GM12878 (cell line): ENCODE results near the gene EEPD1. TPM values are rescaled to one million over a fixed set of nuclear protein-coding genes. Genes with fewer than 3 reads are reported as not detected.

Experiments used
- ATAC-seq: fragments of 200-7000 bp; cut with Tn5 transposase; 3 replicates; pipeline ENCODE4 v1.9.1; 2020; ENCODE audit warnings: mild to moderate bottlenecking, moderate library complexity
- BruUV-seq: library from RNA; stranded (reverse); fragments of 400-500 nt; replicated peaks from 2 replicates; lab custom pipeline; 2021; lab: Mats Ljungman, UMichigan
- CTCF ChIA-PET: fragments of 300-600 bp; sonication (Branson Sonifier 250); formaldehyde crosslinking; extraction: SDS; loops from one replicate; lab custom pipeline; 2021; ENCODE audit warnings: inconsistent platforms; lab: Yijun Ruan, JAX
- POLR2A ChIA-PET: fragments of 350-600 bp; formaldehyde crosslinking; extraction: SDS; loops from one replicate; lab custom pipeline; 2021; ENCODE audit warnings: inconsistent platforms; lab: Charles Lee
- RAD21 ChIA-PET: fragments of 300-600 bp; sonication (Branson Sonifier 250); formaldehyde crosslinking; loops from one replicate; lab custom pipeline; 2023; ENCODE audit warnings: antibody characterized with exemption; ENCODE audit not compliant: unreplicated experiment; lab: Charles Lee
- SMC1A ChIA-PET: fragments of 300-600 bp; sonication (Branson Sonifier 250); formaldehyde crosslinking; loops from one replicate; lab custom pipeline; 2023; ENCODE audit not compliant: unreplicated experiment, uncharacterized antibody; lab: Charles Lee
- DNase-seq: peaks from one replicate; pipeline ENCODE4 v3.0.0-alpha.2; 2011; ENCODE audit warnings: low read depth, low spot score
- FAIRE-seq: peaks from 3 replicates; lab custom pipeline; 2011; peaks lifted over from hg19 to GRCh38; lab: Jason Lieb, UNC
- H2AFZ ChIP-seq: 2 replicates; pipeline ENCODE4 v1.6.0; 2011; ENCODE audit warnings: low read depth, low read length, control low read depth; ENCODE audit not compliant: control insufficient read depth
- H3K27ac ChIP-seq: 2 replicates; pipeline ENCODE4 v1.5.1; 2011; ENCODE audit warnings: control low read depth; ENCODE audit not compliant: control insufficient read depth, insufficient read depth
- H3K27me3 ChIP-seq, 2 experiments: replicated peaks in 1 of 2; 2 replicates each; pipeline versions ENCODE4 v1.6.0 to v1.6.1; 2011; ENCODE audit warnings: low read length in 1 of 2; ENCODE audit not compliant: control insufficient read depth in 2 of 2, insufficient read depth in 2 of 2
- H3K36me3 ChIP-seq, 2 experiments: 2 replicates each; pipeline ENCODE4 v1.5.1; 2011; ENCODE audit warnings: low read length in 1 of 2; ENCODE audit not compliant: control insufficient read depth in 2 of 2, insufficient read depth in 2 of 2
- H3K4me1 ChIP-seq: 2 replicates; pipeline ENCODE4 v1.6.1; 2011; ENCODE audit warnings: mild to moderate bottlenecking, low read length, moderate library complexity, mixed read lengths; ENCODE audit not compliant: control insufficient read depth, insufficient read depth
- H3K4me2 ChIP-seq: 2 replicates; pipeline ENCODE4 v1.6.0; 2011; ENCODE audit warnings: control low read depth; ENCODE audit not compliant: control insufficient read depth, insufficient read depth
- H3K4me3 ChIP-seq: fragments of 200-600 bp; sonication (generic); 2 replicates; pipeline ENCODE4 v1.5.1; 2016
- H3K79me2 ChIP-seq: 2 replicates; pipeline ENCODE4 v1.6.0; 2011; ENCODE audit warnings: low read length; ENCODE audit not compliant: control insufficient read depth, insufficient read depth
- H3K9ac ChIP-seq: 2 replicates; pipeline ENCODE4 v1.8.0; 2011; ENCODE audit warnings: low read length, control low read depth, mixed read lengths; ENCODE audit not compliant: control insufficient read depth, insufficient read depth
- H3K9me3 ChIP-seq: replicated peaks from 3 replicates; pipeline ENCODE4 v1.5.1; 2011; ENCODE audit warnings: mild to moderate bottlenecking, low read length; ENCODE audit not compliant: control insufficient read depth, insufficient read depth
- H4K20me1 ChIP-seq: 2 replicates; pipeline ENCODE4 v1.6.0; 2011; ENCODE audit not compliant: control insufficient read depth, insufficient read depth
- CBX5 ChIP-seq: sonication (generic); IDR thresholded peaks from 2 replicates; pipeline ENCODE4 v1.6.1; 2016; ENCODE audit warnings: low read depth, moderate library complexity, mild to moderate bottlenecking, inconsistent platforms
- HCFC1 ChIP-seq: fragments of 150-350 bp; IDR thresholded peaks from 2 replicates; pipeline ENCODE4 v1.6.1; 2014; ENCODE audit warnings: low read length
- HDAC6 ChIP-seq: fragments of 200-600 bp; sonication (generic); IDR thresholded peaks from one replicate; pipeline ENCODE4 v1.8.0; 2017; ENCODE audit warnings: antibody characterized with exemption; ENCODE audit not compliant: unreplicated experiment
- JUNB ChIP-seq: IDR thresholded peaks from 2 replicates; pipeline ENCODE4 v1.6.1; 2016; ENCODE audit warnings: antibody characterized with exemption, mild to moderate bottlenecking
- MTA3 ChIP-seq: IDR thresholded peaks from 2 replicates; pipeline ENCODE4 v1.6.1; 2012; ENCODE audit warnings: low read length, inconsistent platforms, borderline replicate concordance
- NR2C1 ChIP-seq: fragments of 450-650 bp; IDR thresholded peaks from 2 replicates; pipeline ENCODE4 v1.6.1; 2017; ENCODE audit warnings: antibody characterized with exemption, mild to moderate bottlenecking, moderate library complexity
- NR2C2 ChIP-seq: IDR thresholded peaks from 2 replicates; pipeline ENCODE4 v1.6.1; 2011; ENCODE audit warnings: borderline replicate concordance, low read depth; ENCODE audit not compliant: control insufficient read depth, insufficient read length
- SIX5 ChIP-seq: IDR thresholded peaks from 2 replicates; pipeline ENCODE4 v1.6.1; 2011; ENCODE audit warnings: mild to moderate bottlenecking, low read depth, low read length, moderate library complexity; ENCODE audit not compliant: severe bottlenecking
- SMAD5 ChIP-seq: IDR thresholded peaks from 2 replicates; pipeline ENCODE4 v1.6.1; 2016; ENCODE audit warnings: antibody characterized with exemption, low read depth
- YBX1 ChIP-seq: fragments of 450-650 bp; IDR thresholded peaks from 2 replicates; pipeline ENCODE4 v1.6.1; 2016; ENCODE audit warnings: antibody characterized with exemption
- ZBED1 ChIP-seq: IDR thresholded peaks from 2 replicates; pipeline ENCODE4 v1.6.1; 2016; ENCODE audit warnings: borderline replicate concordance
- ZBTB4 ChIP-seq: fragments of 450-650 bp; formaldehyde crosslinking; IDR thresholded peaks from 2 replicates; pipeline ENCODE4 v1.4.0; 2022; ENCODE audit warnings: mild to moderate bottlenecking, moderate library complexity
- ZNF24 ChIP-seq: fragments of 450-650 bp; IDR thresholded peaks from 2 replicates; pipeline ENCODE4 v1.6.1; 2017; ENCODE audit warnings: antibody characterized with exemption, mild to moderate bottlenecking
- ZNF384 ChIP-seq: IDR thresholded peaks from 2 replicates; pipeline ENCODE4 v1.6.1; 2012; ENCODE audit warnings: low read depth, mild to moderate bottlenecking, low read length, improper control_type of control experiment, borderline replicate concordance
- ZNF687 ChIP-seq: fragments of 450-650 bp; IDR thresholded peaks from 2 replicates; pipeline ENCODE4 v1.6.1; 2017; ENCODE audit warnings: mild to moderate bottlenecking, moderate library complexity
- WGBS: methylation state at CpG from one replicate; pipeline ENCODE4 v1.1.6; 2016; ENCODE audit warnings: low lambda C conversion rate; ENCODE audit not compliant: insufficient replicate concordance, insufficient coverage; ENCODE audit errors: missing lambda C conversion rate; 5-methylcytosine and 5-hydroxymethylcytosine counted together
- in situ Hi-C: fragments of 300-500 bp; cut with MboI; formaldehyde crosslinking; loops from 9 replicates; pipeline ENCODE4 v1.14.3; 2018; ENCODE audit warnings: mixed read lengths
- intact Hi-C: fragments of 100-400 bp; cut with micrococcal nuclease; formaldehyde crosslinking; loops from one replicate; pipeline ENCODE4 v1.14.2; 2022; ENCODE audit not compliant: unreplicated experiment
- polyA plus RNA-seq, 11 experiments: library from polyadenylated mRNA; depleted of rRNA in 4 of 11; unstranded in 6 of 11; stranded (reverse) in 5 of 11; fragments of >200 nt; fragmentation: Nextera tagmentation in 4 of 11; fragmentation: Illumina TruSeq in 1 of 11; extraction: Ambion mirVana in 4 of 11; extraction: Trizol in 1 of 11; gene quantifications; 1 replicate in 1 of 11; 2 replicates in 10 of 11; pipeline versions ENCODE4 v1.2.1 to v1.2.3, GENCODE V29; 2011 to 2016; ENCODE audit warnings: inconsistent platforms in 2 of 11, missing spikeins in 2 of 11, low read depth in 1 of 11
- total RNA-seq, 4 experiments: library from RNA; depleted of rRNA in 3 of 4; stranded (reverse); fragments of >200 nt in 3 of 4; fragmentation: Illumina TruSeq in 1 of 4; extraction: Trizol in 1 of 4; gene quantifications; 2 replicates each; pipeline versions ENCODE4 v1.2.1 to v1.2.3, GENCODE V29; 2013 to 2021

Gene EEPD1
- total and polyA plus RNA-seq, 10 of the 15 experiments (the other 5 are each of a cell fraction or from before 2014, with no cell fraction given) = 0.24 to 2.8 (median 0.86) TPM; not detected in 1

GRCh38 chr7:36188906-36189305, 35.9 kb downstream of the EEPD1 start (continued):
- TF ChIP-seq NR2C1 (no peak), ZNF384 (no peak), ZNF687 (no peak)

GRCh38 chr7:36190447-36191291, 37.6 kb downstream of the EEPD1 start:
- H3K4me3 ChIP-seq = no peak overlapping the region
- H2AFZ ChIP-seq = no peak overlapping the region
- no peaks in the 10 kb centered on the region; the same call in 2 of the 3 replicates for H3K9me3 ChIP-seq
- no peak overlapping the region for H3K4me2 ChIP-seq
- intact Hi-C loops = loop anchor here (5.0 kb wide), 1 partner anchor 72 kb away; no protein-coding TSS in a partner anchor
- no peaks in the 10 kb centered on the region for H3K79me2 ChIP-seq
- no peak overlapping the region for H3K27ac ChIP-seq
- ChIA-PET RAD21 (interaction anchor here (0.5 to 2.5 kb wide), 9 partner anchors 8 to 461 kb away, joined by 3 to 10 read pairs (median 4); no protein-coding TSS in a partner anchor), POLR2A (interaction anchor here (0.9 to 1.2 kb wide), 2 partner anchors 19 to 66 kb away, joined by 3 read pairs; no protein-coding TSS in a partner anchor), SMC1A (interaction anchor here (1.0 to 4.2 kb wide), 15 partner anchors 8 to 99 kb away, joined by 3 to 17 read pairs (median 4); no protein-coding TSS in a partner anchor), CTCF (interaction anchor here (0.9 to 1.5 kb wide), 6 partner anchors 11 to 206 kb away, joined by 3 read pairs; no protein-coding TSS in a partner anchor)
- H3K27me3 ChIP-seq = no peaks in the 10 kb centered on the region
- DNase-seq = no peak
- no peak for FAIRE-seq
- H3K36me3 ChIP-seq = no peaks in the 10 kb centered on the region
- no peak for ATAC-seq
- no peak overlapping the region for H3K9ac ChIP-seq
- in situ Hi-C loops = no loop called here
- no peaks in the 10 kb centered on the region for H3K4me1 ChIP-seq
- no TSS peak for BruUV-seq
- H4K20me1 ChIP-seq = no peaks in the 10 kb centered on the region
- WGBS = 50% methylated on average over 5 of the region's 5 CpGs
- no peak for TF ChIP-seq ZBTB4 (CRISPR knock-in tag)
- no peak for TF ChIP-seq HCFC1
- TF ChIP-seq SIX5 = no peak
- TF ChIP-seq HDAC6 = no peak
- TF ChIP-seq NR2C2 = no peak
- TF ChIP-seq JUNB = no peak
- TF ChIP-seq CBX5 = no peak
- TF ChIP-seq ZBED1 = no peak
- TF ChIP-seq ZNF384 = no peak
- no peak for TF ChIP-seq SMAD5
- TF ChIP-seq ZNF24 = no peak
- no peak for TF ChIP-seq YBX1
- no peak for TF ChIP-seq MTA3
